OCI-LY1 (cell line): ENCODE results near the gene SLC15A1.

ENCODE experiments used
- EZH2 ChIP-seq: fragments of 200-600 bp; sonication (generic), shearing (Covaris generic); IDR thresholded peaks from 2 replicates; pipeline ENCODE4 v1.8.0; 2017; ENCODE audit warnings: borderline replicate concordance, mixed run types, mild to moderate bottlenecking, antibody characterized with exemption, low read length, moderate library complexity, mixed read lengths
- TF ChIP-seq, protein P1 (sequence below): fragments of 200-600 bp; sonication (generic), shearing (Covaris generic); IDR thresholded peaks from 2 replicates; pipeline ENCODE4 v1.5.1; 2017; ENCODE audit warnings: mild to moderate bottlenecking, antibody characterized with exemption, low read length, moderate library complexity, mixed read lengths

DNA sequence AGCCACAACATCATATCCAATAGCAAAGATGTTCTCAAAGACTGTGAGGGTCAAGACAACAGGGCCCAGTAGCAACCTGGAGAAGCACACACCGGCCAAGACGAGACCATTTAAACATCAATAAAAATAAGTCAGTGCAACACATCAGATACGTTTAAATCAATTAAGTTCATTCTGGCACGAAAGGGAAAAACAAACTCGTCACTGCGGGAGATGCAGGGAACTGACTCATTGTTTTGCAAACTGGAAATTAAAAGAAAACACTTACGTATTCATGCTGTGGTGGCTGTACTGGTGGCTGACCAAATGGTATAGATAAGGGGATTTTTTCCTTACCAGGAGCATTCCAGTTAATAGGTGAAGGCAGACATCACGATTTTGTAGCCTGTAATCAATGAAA is 26.3 kb upstream of the SLC15A1 start:
- TF ChIP-seq, protein P1, sequence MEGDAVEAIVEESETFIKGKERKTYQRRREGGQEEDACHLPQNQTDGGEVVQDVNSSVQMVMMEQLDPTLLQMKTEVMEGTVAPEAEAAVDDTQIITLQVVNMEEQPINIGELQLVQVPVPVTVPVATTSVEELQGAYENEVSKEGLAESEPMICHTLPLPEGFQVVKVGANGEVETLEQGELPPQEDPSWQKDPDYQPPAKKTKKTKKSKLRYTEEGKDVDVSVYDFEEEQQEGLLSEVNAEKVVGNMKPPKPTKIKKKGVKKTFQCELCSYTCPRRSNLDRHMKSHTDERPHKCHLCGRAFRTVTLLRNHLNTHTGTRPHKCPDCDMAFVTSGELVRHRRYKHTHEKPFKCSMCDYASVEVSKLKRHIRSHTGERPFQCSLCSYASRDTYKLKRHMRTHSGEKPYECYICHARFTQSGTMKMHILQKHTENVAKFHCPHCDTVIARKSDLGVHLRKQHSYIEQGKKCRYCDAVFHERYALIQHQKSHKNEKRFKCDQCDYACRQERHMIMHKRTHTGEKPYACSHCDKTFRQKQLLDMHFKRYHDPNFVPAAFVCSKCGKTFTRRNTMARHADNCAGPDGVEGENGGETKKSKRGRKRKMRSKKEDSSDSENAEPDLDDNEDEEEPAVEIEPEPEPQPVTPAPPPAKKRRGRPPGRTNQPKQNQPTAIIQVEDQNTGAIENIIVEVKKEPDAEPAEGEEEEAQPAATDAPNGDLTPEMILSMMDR, result no peak
- no peak for TF ChIP-seq EZH2
